Suprapubic skin (tissue), 4 donors: ENCODE measurements around the gene NRG4. TPM values are rescaled to one million over a fixed set of nuclear protein-coding genes. Genes with fewer than 3 reads are reported as not detected.

Experiments
- DNase-seq, 2 donors: peaks; one replicate each; pipeline ENCODE4 v3.0.0-alpha.2; 2019; ENCODE audit warnings: low spot score in 2 of 2
- H3K27ac ChIP-seq: fragments of 200-600 bp; sonication (generic); one replicate; pipeline ENCODE4 v1.5.1; 2019
- H3K27me3 ChIP-seq: fragments of 200-600 bp; sonication (generic); one replicate; pipeline ENCODE4 v1.5.1; 2019
- H3K36me3 ChIP-seq: fragments of 200-600 bp; sonication (generic); one replicate; pipeline ENCODE4 v1.5.1; 2019
- H3K4me1 ChIP-seq: fragments of 200-600 bp; sonication (generic); one replicate; pipeline ENCODE4 v1.5.1; 2019
- H3K4me3 ChIP-seq: fragments of 200-600 bp; sonication (generic); one replicate; pipeline ENCODE4 v1.5.1; 2019; ENCODE audit warnings: mild to moderate bottlenecking
- H3K9me3 ChIP-seq: fragments of 200-600 bp; sonication (generic); one replicate; pipeline ENCODE4 v1.5.1; 2019
- EP300 ChIP-seq: sonication (generic); formaldehyde crosslinking; IDR thresholded peaks from one replicate; pipeline ENCODE4 v1.6.1; 2017; ENCODE audit warnings: antibody characterized with exemption
- POLR2A ChIP-seq, 2 donors: fragments of 450-650 bp; IDR thresholded peaks; one replicate each; pipeline ENCODE4 v1.6.1; 2017; ENCODE audit warnings: antibody characterized with exemption in 2 of 2, mild to moderate bottlenecking in 2 of 2, moderate library complexity in 2 of 2
- POLR2AphosphoS5 ChIP-seq, 3 donors: sonication (generic); formaldehyde crosslinking; IDR thresholded peaks; one replicate each; pipeline ENCODE4 v1.6.1; 2017; ENCODE audit warnings: antibody characterized with exemption in 3 of 3
- WGBS: methylation state at CpG from one replicate; pipeline ENCODE4 v1.1.5; 2018; 5-methylcytosine and 5-hydroxymethylcytosine counted together
- total RNA-seq, 4 donors: library from RNA; depleted of rRNA; stranded (reverse); fragments of >200 nt; gene quantifications; one replicate each; pipeline ENCODE4 v1.1.0, GENCODE V29; 2016
- TF ChIP-seq, protein P1 (sequence below), 2 donors: fragments of 200-600 bp in 1 of 2; fragments of 450-650 bp in 1 of 2; sonication (generic) in 1 of 2; IDR thresholded peaks; one replicate each; pipeline ENCODE4 v1.5.1; 2016 to 2019; ENCODE audit warnings: antibody characterized with exemption in 2 of 2, mild to moderate bottlenecking in 1 of 2, moderate library complexity in 1 of 2

The NRG4 gene
- total RNA-seq, 4 donors from 2014 or later, result 0.17 to 4.6 (median 2.9) TPM

DNA sequence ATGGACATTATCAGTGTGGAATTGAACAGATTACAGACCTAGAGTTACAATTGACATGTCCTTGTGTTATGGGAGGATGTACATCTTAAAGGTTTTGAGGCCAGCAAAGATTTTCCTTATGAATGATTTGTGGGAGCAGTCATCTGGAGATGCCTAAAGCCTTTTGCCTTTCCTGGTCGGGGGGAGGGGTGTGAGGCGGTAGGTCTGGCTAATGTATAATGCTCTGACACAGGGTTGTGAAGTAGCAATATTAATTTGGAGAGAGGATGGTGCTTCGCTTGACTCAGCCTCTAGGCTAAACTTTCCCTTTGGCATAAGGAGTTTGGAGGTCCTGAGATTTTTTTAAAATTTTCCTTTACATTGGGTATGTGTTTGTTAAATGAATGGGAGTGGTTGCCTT, 85.3 kb downstream of the NRG4 start:
- TF ChIP-seq POLR2AphosphoS5 (IDR thresholded peaks at IDR 0.05) (no peak), EP300 (no peak), POLR2A (IDR thresholded peaks at IDR 0.05) (no peak)
- TF ChIP-seq, protein P1, sequence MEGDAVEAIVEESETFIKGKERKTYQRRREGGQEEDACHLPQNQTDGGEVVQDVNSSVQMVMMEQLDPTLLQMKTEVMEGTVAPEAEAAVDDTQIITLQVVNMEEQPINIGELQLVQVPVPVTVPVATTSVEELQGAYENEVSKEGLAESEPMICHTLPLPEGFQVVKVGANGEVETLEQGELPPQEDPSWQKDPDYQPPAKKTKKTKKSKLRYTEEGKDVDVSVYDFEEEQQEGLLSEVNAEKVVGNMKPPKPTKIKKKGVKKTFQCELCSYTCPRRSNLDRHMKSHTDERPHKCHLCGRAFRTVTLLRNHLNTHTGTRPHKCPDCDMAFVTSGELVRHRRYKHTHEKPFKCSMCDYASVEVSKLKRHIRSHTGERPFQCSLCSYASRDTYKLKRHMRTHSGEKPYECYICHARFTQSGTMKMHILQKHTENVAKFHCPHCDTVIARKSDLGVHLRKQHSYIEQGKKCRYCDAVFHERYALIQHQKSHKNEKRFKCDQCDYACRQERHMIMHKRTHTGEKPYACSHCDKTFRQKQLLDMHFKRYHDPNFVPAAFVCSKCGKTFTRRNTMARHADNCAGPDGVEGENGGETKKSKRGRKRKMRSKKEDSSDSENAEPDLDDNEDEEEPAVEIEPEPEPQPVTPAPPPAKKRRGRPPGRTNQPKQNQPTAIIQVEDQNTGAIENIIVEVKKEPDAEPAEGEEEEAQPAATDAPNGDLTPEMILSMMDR (IDR thresholded peaks at IDR 0.05), result no peak
- peaks cover 16% of the 10 kb centered on the region for H3K36me3 ChIP-seq

GRCh38 chr15:75925440-75925839, 86.8 kb downstream of the NRG4 start:
- 60% methylated on average over 2 of the region's 2 CpGs for WGBS
- H3K4me1 ChIP-seq, result peaks cover 14% of the 10 kb centered on the region
- DNase-seq, result no peak
- no peak overlapping the region for H3K4me3 ChIP-seq
- peaks cover 10% of the 10 kb centered on the region for H3K36me3 ChIP-seq
- no peaks in the 10 kb centered on the region for H3K9me3 ChIP-seq
- H3K27me3 ChIP-seq, result no peaks in the 10 kb centered on the region
- H3K27ac ChIP-seq, result no peak overlapping the region
- TF ChIP-seq EP300 (no peak), POLR2A (IDR thresholded peaks at IDR 0.05) (no peak), POLR2AphosphoS5 (IDR thresholded peaks at IDR 0.05) (no peak)
- TF ChIP-seq, protein P1 (IDR thresholded peaks at IDR 0.05), result no peak

More for the DNA sequence above, 85.3 kb downstream of the NRG4 start:
- WGBS, result 92% methylated on average over 3 of the region's 3 CpGs
- Histone ChIP-seq H3K9me3 (no peaks in the 10 kb centered on the region), H3K4me1 (peaks cover 9% of the 10 kb centered on the region), H3K27me3 (no peaks in the 10 kb centered on the region), H3K4me3 (no peak overlapping the region), H3K27ac (no peak overlapping the region)
- DNase-seq, result no peak

DNA sequence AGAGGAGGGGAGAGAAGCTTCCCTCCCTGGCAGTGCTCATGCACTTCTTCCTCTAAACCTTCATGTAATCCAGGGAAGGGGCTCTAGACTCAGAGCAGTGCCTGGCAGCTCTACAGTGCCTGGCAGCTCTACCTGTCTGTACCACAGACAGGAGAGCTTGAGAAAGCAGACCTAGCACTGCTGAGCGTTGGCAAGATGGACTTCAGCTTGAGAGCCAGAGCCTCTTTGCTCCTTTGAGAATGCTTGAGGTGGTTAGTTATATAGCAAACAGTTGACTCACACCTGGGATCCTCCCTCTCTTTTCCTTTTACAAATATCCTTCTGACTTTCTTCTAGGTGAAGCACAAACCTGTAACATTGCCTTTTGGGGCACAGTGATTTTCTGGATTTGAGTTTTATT, 87.6 kb downstream of the NRG4 start:
- H3K4me1 ChIP-seq, result peaks cover 14% of the 10 kb centered on the region
- 63% methylated on average over 1 of the region's 1 CpG for WGBS
- TF ChIP-seq POLR2A (IDR thresholded peaks at IDR 0.05) (no peak), EP300 (no peak)
- no peak overlapping the region for H3K27ac ChIP-seq
- H3K36me3 ChIP-seq, result peaks cover 5% of the 10 kb centered on the region
- DNase-seq, result no peak
- no peak overlapping the region for H3K4me3 ChIP-seq
- H3K9me3 ChIP-seq, result no peaks in the 10 kb centered on the region
- H3K27me3 ChIP-seq, result no peaks in the 10 kb centered on the region

DNA sequence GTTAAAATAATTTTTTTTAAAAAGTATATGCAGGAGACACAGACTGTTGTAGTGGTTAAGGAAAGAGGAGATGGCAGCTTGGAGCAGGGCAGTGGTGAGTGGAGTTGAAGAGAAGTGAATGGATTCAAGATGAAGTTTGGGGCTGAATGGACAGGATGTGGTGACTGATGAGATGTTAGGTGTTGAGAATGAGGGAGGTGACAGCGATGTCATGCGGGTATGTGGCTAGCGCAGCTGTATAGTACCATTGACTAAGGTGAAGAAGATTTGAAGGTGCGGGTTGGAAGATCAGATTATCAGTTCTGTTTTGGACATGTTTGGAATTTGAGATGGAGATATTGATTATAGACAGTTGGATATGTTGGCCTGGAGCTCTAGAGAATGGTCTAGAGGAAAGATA, 88.5 kb downstream of the NRG4 start:
- no peak overlapping the region for H3K27ac ChIP-seq
- H3K4me1 ChIP-seq, result peaks cover 14% of the 10 kb centered on the region
- peaks cover 5% of the 10 kb centered on the region for H3K36me3 ChIP-seq
- no peaks in the 10 kb centered on the region for H3K9me3 ChIP-seq
- no peak overlapping the region for H3K4me3 ChIP-seq
- no peak for DNase-seq
- no peaks in the 10 kb centered on the region for H3K27me3 ChIP-seq
- WGBS, result 90% methylated on average over 4 of the region's 4 CpGs
- TF ChIP-seq POLR2AphosphoS5 (IDR thresholded peaks at IDR 0.05) (no peak), EP300 (no peak)

DNA sequence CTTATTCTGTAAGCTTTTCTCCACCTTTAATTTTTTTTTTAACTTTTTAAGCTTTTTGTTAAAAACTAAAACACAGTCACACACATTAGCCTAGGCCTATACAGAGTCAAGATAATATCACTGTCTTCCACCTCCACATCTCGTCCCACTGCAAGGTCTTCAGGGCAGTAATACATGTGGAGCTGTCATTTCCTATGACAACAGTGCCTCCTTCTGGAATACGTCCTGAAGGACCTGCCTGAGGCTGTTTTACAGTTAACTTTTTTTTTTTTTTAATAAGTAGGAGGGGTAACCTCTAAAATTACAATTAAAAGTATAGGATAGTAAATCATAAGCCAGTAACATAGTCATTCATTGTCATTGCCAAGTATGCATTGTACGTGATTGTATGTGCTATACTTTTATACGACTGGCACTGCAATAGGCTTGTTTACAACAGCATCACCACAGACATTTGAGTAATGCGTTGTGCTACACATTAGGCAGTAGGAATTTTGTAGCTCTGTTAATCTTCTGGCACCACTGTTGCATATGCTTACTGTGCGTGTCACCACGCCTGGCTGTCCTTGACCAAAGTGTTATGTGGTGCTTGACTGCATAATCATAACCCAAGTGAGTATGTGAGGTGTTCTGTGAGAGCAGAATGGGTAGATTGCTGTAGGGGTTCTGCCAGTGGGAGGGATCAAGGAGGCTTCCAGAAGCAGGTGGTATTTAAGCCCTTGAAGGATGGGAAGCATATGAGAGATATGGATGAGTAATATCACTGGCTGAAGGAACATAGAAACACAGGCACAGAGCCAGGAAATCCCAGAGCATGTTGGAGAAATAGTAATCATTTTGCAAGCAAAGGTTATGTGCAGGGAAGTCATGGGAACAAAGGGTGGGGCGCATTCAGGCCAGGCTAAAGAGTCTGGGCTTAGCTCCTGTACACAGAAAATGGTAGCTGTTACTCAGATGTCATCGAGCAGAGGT, 90.2 kb downstream of the NRG4 start:
- peaks cover 14% of the 10 kb centered on the region for H3K4me1 ChIP-seq
- no peaks in the 10 kb centered on the region for H3K9me3 ChIP-seq
- no peak for DNase-seq
- TF ChIP-seq POLR2AphosphoS5 (IDR thresholded peaks at IDR 0.05) (no peak), EP300 (no peak), POLR2A (IDR thresholded peaks at IDR 0.05) (no peak)
- TF ChIP-seq, protein P1 (IDR thresholded peaks at IDR 0.05), result no peak
- no peaks in the 10 kb centered on the region for H3K27me3 ChIP-seq
- H3K36me3 ChIP-seq, result peaks cover 17% of the 10 kb centered on the region
- H3K4me3 ChIP-seq, result no peak overlapping the region
- WGBS, result 53% methylated on average over 9 of the region's 9 CpGs
- no peak overlapping the region for H3K27ac ChIP-seq

- TF ChIP-seq, protein P1 (IDR thresholded peaks at IDR 0.05), result no peak
- TF ChIP-seq POLR2AphosphoS5 (IDR thresholded peaks at IDR 0.05), result no peak
- no peak for TF ChIP-seq POLR2A (IDR thresholded peaks at IDR 0.05)
- no peak for TF ChIP-seq EP300
- no peak for DNase-seq
- Histone ChIP-seq H3K4me3 (no peak overlapping the region), H3K4me1 (peaks cover 14% of the 10 kb centered on the region), H3K9me3 (no peaks in the 10 kb centered on the region), H3K27me3 (no peaks in the 10 kb centered on the region), H3K27ac (no peak overlapping the region), H3K36me3 (peaks cover 14% of the 10 kb centered on the region)
- WGBS, result 100% methylated on average over 1 of the region's 1 CpG
These were observed 92.1 kb downstream of the NRG4 start for GRCh38 chr15:75920079-75920478.
